ENCODE data around the gene NASP.

DNA sequence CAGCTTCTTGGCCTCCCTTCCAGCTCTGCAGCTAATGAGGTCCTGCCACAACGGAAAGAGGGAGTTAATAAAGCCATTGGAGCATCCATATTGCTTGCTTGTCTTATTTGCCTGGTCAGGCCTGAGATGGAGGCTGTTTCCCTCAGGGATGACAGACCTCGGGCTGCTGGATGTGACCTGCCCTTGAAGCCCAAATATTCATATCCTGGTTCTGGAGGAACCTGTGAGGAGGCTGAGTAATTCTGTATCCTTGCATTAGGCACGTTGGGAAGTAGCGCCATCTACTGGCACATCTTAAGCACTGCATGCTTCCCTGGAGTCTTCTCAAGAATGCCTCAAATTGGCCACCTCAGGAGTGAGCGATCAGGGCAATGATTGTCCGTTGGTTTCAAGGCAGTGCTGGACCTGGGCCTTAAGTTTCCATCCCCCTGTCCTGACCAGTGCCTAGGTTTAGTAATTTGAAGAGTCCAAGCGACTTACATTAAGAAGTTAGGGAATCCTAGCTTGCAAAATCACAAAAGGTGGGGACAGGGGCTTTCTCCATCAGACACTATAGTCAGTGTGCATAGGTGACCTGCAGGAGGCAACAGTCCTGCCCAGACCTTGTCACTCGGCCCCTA lies 13.8 kb upstream of the NASP start:
- TF ChIP-seq EZH2 (IDR thresholded peaks at IDR 0.05), result no peak
- no peak for TF ChIP-seq POLR2AphosphoS5 (IDR thresholded peaks at IDR 0.05; ENCODE audit: borderline replicate concordance, low read depth, low read length)

Measured in SK-N-MC (cell line).